HFFc6 (cell line): Measurements from ENCODE around the gene RASAL2. TPM values are rescaled to one million over a fixed set of nuclear protein-coding genes. Genes with fewer than 3 reads are reported as not detected.

Source experiments
- DNase-seq: peaks from one replicate; pipeline ENCODE4 v3.0.0-alpha.2; 2018
- H3K27ac Mint-ChIP-seq: 2 replicates; pipeline ENCODE4 v1.8.0; 2020; ENCODE audit warnings: mild to moderate bottlenecking, mixed read lengths
- H3K27me3 Mint-ChIP-seq: 2 replicates; pipeline ENCODE4 v1.8.0; 2021; ENCODE audit warnings: mild to moderate bottlenecking, moderate library complexity, mixed read lengths; ENCODE audit not compliant: insufficient read depth
- H3K36me3 Mint-ChIP-seq: 2 replicates; pipeline ENCODE4 v1.8.0; 2021; ENCODE audit warnings: low read depth, mixed read lengths
- H3K4me1 Mint-ChIP-seq: 2 replicates; pipeline ENCODE4 v1.8.0; 2020; ENCODE audit warnings: low read depth, mixed read lengths
- H3K4me3 Mint-ChIP-seq: 2 replicates; pipeline ENCODE4 v1.8.0; 2020; ENCODE audit warnings: mild to moderate bottlenecking, moderate library complexity, mixed read lengths
- H3K9me3 Mint-ChIP-seq: 2 replicates; pipeline ENCODE4 v1.8.0; 2020; ENCODE audit warnings: mild to moderate bottlenecking, mixed read lengths
- CTCF ChIP-seq: fragments of 200-600 bp; sonication (generic); IDR thresholded peaks from 2 replicates; pipeline ENCODE4 v1.5.0; 2021; ENCODE audit warnings: antibody characterized with exemption, mild to moderate bottlenecking
- total RNA-seq, 6 experiments: library from RNA; stranded (reverse); fragmentation: NEBNext Ultra II Directional; extraction: Animal tissue kit (Norgen Biotek cat#: 25700); gene quantifications; 2 replicates in 1 of 6; 3 replicates in 5 of 6; pipeline ENCODE4 v1.2.3, GENCODE V29; 2021

The RASAL2 gene
- total RNA-seq, 6 experiments from 2014 or later, result 21.2 to 30.7 (median 24.4) TPM

GRCh38 chr1:178121883-178122282, 28.0 kb downstream of the RASAL2 start:
- H3K27me3 Mint-ChIP-seq, result no peaks in the 10 kb centered on the region
- H3K4me1 Mint-ChIP-seq, result peaks cover 72% of the 10 kb centered on the region
- DNase-seq, result peak; percentile 21
- TF ChIP-seq CTCF, result no peak
- no peaks in the 10 kb centered on the region for H3K9me3 Mint-ChIP-seq
- peak overlapping the region; percentile 65 for H3K4me3 Mint-ChIP-seq
- peak overlapping the region; percentile 66 for H3K27ac Mint-ChIP-seq
- peaks cover 9% of the 10 kb centered on the region for H3K36me3 Mint-ChIP-seq

DNA sequence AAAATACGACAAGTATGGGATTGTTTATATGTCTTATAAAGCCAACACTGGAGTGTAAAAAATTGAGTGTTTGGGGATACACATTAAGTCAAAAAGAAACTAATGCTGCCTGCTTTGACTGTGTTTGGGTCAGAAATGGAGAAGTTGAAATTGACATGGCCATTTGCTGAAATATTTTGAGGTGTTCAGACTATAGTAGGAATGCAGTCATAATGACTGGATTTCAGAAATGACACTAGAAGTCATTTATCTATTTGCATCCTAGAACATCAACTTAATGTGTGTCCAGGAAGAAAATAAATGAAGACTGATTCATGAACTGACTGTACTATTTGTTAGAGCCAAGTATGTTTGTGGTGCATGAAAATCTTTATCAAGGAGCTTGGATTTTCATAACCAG, 28.4 kb downstream of the RASAL2 start:
- peak; percentile 24 for DNase-seq
- H3K9me3 Mint-ChIP-seq, result no peaks in the 10 kb centered on the region
- peaks cover 76% of the 10 kb centered on the region for H3K4me1 Mint-ChIP-seq
- peaks cover 9% of the 10 kb centered on the region for H3K36me3 Mint-ChIP-seq
- peak overlapping the region; percentile 66 for H3K27ac Mint-ChIP-seq
- TF ChIP-seq CTCF, result no peak
- H3K4me3 Mint-ChIP-seq, result peak overlapping the region; percentile 65
- H3K27me3 Mint-ChIP-seq, result no peaks in the 10 kb centered on the region

GRCh38 chr1:178124115-178124514, 30.2 kb downstream of the RASAL2 start:
- H3K4me1 Mint-ChIP-seq, result peaks cover 92% of the 10 kb centered on the region

GRCh38 chr1:178126261-178126660, 32.4 kb downstream of the RASAL2 start:
- peak overlapping the region; percentile 84 for H3K27ac Mint-ChIP-seq
- peaks cover 70% of the 10 kb centered on the region for H3K4me1 Mint-ChIP-seq
- peak overlapping the region; percentile 56 for H3K4me3 Mint-ChIP-seq

More at GRCh38 chr1:178124115-178124514, 30.2 kb downstream of the RASAL2 start:
- TF ChIP-seq CTCF, result no peak
- no peak overlapping the region for H3K4me3 Mint-ChIP-seq
- H3K27ac Mint-ChIP-seq, result no peak overlapping the region; the same call in 1 of the 2 replicates
- peaks cover 8% of the 10 kb centered on the region for H3K36me3 Mint-ChIP-seq
- no peaks in the 10 kb centered on the region for H3K27me3 Mint-ChIP-seq
- no peaks in the 10 kb centered on the region for H3K9me3 Mint-ChIP-seq
- DNase-seq, result no peak

DNA sequence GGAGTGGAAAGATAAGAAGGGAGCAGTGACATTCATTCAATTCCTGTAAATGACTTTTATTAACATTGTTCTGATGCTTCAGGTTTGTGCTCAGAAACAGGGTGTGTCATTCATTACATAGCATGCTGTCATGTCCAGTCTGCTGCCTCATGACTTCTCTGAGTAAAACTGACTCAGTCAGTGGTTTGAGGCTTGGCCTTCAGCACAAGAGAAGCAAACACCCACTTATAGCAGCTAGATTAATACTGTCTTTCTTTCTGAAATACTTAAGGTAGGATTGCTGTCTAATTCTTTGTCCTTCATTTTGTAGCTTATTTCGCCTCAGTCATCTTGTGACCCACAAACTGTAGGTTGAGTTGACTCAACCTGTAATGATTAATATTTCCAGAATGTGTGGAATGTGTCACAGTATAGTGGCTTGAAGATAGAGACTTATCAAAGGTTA, 32.9 kb downstream of the RASAL2 start:
- Mint-ChIP-seq H3K4me3 (peak overlapping the region; percentile 56), H3K9me3 (no peaks in the 10 kb centered on the region), H3K27ac (peak overlapping the region; percentile 84), H3K36me3 (no peaks in the 10 kb centered on the region), H3K27me3 (no peaks in the 10 kb centered on the region), H3K4me1 (peaks cover 65% of the 10 kb centered on the region)
- TF ChIP-seq CTCF, result no peak
- peak; percentile 88 for DNase-seq

More at GRCh38 chr1:178126261-178126660, 32.4 kb downstream of the RASAL2 start:
- DNase-seq, result no peak
- no peaks in the 10 kb centered on the region for H3K27me3 Mint-ChIP-seq
- H3K9me3 Mint-ChIP-seq, result no peaks in the 10 kb centered on the region
- H3K36me3 Mint-ChIP-seq, result no peaks in the 10 kb centered on the region
- TF ChIP-seq CTCF, result no peak
